HuH-7 (cell line): ENCODE results near the gene CAPN11.
A peak's percentile ranks its signal among the peaks of the same experiment; 100 is the strongest.

Experiments used
- DNase-seq: peaks from one replicate; pipeline ENCODE4 v3.0.0; 2011; ENCODE audit warnings: low spot score

The CAPN11 gene

DNA sequence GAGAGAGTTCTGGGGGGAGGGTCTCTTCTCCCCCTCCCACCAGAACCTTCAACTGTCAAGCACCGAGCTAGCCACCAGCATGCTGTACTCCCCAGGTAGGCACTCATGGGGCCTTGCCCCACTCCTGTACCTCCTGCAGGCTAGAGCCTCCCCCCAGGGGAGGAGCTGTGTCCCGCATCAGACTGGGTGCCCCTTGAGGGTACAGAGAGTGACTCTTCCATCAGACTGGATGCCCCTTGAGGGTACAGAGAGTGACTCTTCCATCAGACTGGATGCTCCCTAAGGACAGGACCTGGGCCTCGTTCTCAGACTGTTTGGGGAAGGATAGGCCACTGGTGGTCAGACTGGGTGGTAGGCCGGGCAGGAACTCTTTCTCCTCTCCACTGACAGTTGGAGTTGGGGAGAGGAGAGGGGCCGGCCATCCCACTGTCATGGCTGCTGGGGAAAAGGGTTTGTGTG, at the start of gene CAPN11:
TSS of gene CAPN11 (plus strand) at position 51 of the 459 bp plus-strand sequence. CDS start at position 80, 29 bp downstream.
- no peak for DNase-seq

DNA sequence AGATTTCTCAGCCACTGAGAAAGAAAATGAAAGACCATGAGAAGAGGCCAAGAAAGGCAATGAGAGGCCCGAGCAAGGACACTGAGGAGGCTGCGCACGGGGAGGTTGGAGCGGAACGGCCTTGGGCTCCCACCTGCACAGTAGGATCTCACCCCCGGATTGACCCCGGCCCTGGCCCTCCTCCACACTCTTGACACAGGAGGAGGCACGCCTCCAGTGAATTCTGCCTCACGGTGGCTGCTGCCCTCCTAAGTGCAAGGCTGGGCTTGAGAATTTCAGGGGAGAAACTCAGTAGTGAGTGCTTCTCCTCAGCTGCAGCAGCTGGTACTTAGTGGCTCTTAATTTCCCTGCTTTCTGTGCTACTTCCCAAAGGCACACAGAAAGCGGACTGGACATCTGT, 49.4 kb upstream of the CAPN11 start:
- no peak for DNase-seq

DNA sequence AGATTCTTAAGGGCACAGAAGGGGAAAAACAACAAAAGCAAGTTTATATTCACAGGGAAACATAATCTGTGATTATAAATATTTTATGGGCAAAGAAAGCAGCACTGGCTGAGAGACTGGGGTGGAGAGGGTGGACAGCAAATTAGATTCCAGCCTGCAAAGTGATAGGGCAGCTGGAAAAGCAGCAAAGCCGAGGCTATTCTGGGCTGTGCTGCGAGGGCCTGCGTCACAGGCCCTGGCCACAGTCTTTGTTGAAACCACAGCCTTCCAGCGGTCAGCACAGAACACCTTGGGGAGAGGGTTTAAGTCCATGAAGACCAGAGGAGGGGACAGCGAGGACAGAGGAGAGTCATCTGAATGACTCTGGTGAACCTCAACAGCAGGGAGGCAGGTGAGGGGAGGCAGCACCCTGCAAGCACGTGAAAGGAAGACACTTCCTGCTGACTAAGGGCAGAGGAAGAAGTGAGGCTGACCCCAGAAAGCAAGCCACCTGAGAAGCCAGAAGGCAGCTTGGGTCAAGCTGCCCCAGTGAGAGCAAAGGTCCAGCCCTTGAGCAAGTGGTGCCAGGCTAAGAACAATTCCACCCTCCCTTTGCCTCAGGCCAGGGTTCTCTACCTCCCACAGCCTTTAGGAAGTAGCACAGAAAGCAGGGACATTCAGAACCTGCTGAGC, 48.5 kb upstream of the CAPN11 start:
- no peak for DNase-seq

DNA sequence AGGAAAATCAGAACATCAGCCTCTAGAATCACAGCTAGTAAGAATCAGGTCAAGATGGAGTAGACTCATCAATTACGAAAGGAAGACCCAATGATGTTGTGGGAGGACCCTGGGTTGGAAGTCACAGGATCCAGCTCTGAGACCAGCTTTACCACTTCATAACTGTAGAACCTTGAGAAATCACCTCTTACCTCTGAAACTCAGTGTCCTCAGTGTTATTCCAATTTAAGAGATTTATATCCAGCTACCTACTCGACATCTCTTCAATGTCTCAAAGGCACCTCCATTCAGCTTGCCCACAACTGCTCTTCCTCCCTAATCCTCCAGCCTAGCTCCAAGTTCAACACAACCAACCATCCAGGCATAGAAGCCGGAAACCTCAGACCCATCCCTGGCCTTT, 47.7 kb upstream of the CAPN11 start:
- no peak for DNase-seq

DNA sequence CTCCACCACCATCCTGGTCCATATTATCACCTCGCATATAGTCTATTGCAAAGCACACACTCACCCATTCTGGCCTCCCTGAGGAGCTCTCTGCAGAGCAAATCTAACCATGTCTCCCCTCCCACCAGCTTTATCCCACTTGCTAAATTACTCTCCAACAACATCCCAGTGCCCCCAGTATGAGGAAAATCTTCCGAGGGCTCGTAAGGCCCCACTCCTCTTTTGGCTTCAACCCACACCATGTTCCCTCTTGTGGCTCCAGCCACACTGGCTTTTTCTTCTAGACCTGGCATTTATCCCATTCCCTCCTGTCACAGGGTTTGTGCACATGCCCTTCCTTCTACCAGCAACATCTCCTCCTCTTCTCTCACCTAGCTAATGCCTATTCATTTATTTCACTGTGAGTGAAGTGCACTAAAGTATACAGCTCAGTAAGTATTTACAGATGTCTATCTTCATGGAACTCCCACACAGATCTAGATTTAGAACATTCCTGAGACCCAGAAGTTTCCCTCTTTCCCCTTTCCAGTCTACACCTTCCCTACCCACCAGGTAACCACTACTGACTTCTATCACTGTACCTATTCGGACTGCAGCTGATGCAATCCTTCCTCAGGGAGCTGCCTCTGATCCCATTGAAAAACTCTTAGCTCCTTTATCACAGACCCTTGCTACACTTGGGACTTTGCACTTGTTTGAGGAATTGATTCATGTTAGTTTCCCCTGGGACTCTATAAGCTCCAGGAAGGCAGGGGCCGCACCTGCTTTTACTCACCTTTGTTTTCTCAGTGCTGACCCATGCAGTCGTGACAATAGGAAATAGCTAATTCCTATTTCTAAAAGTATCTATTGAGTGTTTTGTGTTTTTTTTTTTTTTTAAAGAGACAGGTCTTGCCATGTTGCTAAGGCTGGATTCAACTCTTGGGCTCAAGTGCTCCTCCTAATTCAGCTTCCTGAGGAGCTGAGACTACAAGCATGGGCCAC, 46.9 kb upstream of the CAPN11 start:
- peak; percentile 52 for DNase-seq

DNA sequence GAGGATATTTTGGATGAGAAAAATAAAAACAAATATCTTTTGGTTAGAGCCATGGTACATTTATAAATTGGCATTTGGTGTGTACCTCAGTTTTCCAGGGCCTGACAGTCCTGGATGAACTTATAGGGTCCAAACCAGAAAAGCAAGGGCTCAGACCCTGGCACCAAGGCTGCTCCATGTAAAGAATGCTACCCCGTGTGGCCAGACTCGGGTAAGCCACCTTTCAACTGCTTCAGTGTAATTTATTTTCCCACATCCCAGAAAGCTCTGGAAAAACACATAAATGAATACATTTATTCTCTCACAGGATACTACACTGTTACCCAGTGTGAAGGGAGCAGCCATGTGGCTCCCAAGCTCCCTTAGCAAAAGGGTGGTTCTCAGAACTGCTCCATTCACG, 45.2 kb upstream of the CAPN11 start:
- no peak for DNase-seq

DNA sequence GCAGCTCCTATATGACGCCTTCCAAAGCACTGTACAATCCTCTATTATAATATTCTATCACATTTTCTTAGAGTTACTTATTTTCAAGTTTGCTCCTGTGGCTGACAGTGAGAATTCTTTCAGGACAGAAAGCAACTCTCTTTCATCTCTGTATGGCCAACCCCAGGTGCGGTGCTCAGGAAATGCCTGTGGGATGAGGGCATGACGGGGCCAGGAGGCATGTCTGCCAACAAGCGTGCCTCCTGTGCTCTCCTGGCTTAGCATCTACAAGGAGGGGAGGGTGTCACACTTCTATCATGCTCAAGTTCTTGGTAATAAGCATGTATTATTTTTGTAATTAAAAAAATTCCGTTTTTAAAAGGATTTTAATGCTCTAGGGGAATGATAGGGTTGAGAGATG, 42.8 kb upstream of the CAPN11 start:
- DNase-seq: no peak

DNA sequence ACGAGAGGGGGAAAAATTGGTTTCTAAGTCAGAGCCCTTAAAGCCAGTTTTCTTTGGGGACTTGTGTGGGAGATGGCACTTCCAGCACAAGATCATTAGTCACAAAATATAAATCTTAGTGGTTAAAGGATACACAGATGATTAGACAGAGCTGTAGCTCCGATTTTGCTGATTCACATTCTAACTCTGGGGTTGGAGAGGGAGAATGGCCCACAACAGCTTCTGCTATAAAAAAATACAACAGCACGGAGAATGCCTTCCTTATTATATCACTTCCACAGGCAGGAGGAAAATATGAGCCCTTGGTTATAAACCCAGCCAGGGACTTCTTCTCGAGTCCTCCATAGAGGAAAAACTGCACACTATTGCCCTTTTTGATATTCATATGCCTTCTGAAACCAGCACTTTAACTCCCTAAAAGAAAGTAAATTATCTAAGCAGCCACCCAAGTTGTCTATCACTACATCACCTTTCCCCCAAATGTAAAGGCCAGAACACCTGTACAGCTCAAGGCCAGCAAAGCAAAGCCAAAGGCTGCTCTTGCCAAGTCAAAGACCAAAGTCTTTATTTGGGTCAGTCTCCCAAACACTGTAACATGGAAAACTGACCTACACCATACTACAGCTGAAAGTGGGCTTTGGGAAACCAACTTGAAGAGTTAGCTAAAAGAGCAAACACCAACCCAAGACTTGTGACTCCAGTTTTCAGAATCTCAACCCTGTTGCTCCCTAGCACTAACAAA, 41.8 kb upstream of the CAPN11 start:
- DNase-seq: no peak

DNA sequence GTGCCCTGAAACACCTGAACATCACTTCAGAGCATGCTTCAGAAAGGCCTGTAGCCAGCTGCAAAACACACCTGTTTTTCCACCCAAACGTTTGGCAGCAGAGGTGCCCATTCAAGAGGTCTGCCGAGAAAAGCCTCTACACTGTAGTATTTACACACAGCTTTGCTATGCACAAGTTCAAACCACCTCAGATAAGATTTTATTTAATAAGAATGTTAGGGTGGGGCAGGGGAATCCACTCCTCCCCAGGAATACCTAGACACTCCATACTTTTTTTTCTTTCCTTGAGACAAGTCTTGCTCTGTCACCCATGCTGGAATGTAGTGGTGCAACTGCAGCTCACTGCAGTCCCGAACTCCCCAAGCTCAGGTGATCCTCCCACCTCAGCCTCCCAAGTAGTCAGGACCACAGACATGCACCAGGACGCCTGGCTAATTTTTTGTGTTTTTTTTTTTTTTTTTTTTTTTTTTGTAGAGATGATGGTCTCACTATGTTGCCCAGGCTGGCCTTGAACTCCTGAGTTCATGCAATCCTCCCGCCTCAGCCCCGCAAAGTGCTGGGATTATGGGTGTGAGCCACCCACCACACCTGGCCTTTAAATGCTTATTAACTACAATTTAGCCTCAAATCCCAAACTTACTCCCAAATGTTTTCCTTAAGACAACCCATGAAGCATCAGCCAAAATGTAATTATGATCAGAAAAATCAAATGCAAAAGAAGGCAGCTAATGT, 41.1 kb upstream of the CAPN11 start:
- no peak for DNase-seq

DNA sequence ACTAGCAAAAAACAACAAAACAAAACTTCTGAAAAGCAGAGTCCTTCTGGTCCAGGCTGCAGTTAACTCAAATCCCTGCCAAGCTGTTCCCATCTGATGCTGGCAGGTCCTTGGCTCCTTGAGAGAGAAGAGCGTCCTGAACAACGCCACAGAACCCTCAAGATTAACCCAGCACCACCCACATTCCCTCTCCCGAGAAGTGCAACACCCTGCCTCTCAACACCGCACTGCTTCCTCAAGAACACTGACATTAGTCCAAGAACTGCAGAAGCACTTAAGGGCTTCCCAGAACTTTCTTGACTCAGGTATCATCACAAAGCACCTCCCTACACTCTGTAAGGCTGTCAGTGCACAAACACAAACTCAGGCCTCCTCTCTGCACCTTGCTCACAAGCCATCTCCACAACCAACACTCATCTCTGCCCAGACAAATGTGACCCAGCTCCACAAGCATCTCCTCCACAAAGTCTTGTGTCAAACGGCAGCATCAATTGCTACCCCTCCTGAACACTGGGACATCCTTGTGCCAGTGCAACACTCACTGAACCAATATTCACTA, 38.8 kb upstream of the CAPN11 start:
- no peak for DNase-seq

DNA sequence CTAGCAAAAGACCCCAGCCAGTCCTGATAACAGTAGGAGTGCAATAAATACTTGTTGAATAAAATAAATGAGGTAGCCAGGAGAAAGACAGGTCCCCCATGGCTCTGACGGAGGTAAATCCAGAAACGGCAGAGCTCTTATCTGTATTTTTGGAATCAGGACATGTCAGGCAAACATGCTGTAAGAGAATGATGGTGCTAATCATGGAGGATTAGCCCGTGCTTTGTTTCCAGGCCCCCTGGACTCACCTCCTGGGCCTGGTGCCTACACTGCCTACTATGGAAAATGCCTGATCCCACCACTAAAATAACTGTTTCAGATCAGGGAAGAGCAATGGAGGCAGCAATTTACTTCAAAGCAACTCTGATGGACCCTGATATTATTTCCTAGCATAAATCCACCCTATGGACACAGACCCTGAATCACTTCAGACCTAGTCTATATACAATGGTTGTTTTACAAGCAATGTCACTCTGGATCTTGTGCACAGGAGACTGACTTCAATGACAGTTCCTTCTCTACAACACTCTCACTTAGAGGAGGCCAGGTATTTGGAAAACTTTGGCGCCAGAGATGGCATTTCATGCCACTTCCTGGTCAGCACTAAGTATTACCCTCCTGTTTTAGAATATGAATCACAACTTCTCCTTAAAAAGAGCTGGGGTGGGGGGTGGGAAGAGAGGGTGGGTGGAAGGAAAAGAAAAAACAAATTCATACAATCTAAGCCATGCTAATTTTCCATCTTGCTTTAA, 37.8 kb upstream of the CAPN11 start:
- DNase-seq: no peak

DNA sequence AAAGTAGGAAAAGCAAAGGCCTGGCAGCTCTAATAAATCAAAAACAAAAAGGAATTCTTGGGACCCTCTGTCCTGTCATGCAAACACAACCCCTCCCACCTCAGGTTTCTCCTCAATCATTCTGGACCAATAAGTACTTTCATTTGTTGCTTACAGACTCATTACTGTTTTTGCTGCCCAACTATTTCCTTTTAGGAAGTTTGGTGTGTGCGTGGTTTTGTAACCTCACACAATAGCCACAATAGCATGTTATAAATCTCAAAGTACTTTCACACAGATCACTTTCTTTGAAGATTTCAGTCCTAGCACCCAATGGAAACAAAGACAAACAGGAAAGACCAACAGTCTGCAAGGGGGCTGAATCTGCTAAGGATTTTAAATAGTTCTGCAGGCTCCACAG, 35.8 kb upstream of the CAPN11 start:
- DNase-seq: no peak

DNA sequence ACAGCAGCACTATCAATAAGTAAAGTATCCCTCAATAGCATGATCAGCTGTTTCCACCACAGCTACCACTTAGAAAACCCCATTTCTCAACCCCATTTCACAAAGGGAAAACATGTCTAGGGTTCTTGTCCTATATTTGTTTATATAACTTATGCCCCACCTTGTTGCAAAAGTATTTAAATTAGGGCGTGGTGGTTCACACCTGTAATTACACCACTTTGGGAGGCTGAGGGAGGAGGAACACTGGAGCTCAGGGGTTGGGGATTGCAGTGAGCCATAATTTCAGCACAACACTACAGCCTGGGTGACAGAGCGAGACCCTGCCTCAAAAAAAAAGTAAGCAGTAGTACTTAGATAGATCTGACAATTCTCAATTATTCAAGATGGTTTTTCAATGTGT, 35.1 kb upstream of the CAPN11 start:
- no peak for DNase-seq

DNA sequence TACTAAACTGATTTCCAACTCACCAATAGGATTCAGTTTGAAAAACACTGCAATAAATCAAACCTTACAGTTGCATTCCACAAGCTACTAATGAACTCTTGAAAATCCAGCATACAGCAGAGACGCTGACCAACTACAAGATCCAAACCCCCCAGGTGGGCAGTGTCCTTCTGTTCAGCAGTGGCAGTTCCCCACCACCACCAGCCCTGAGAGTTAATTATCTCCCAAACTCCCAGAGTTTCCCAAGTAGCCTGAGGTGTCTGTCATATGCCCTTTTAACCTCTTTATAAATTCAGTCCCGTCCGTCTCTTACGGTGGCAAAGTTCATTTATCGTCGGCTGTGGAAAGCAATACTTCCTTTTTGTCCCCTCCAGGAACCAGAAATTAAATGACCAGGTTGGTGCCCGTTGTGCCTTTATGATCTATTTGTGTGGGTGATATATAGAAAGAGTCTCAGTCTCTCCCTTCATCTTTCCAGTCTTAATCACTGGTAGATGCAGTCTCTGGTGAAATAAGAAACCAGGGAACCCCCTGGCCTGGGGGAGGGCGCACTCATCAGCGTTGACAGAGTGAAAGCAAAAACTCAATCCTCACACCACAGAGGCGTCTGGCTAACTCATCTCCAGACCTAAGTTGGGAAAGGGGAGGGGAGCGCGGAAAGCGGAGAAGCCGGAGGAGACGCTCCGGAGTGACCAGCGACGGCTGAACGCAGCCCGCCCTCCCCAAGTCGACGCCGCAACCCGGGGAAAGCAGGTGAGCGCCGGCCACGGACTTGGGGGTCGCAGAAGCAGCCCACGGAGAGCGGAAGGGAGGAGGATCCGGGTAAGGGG, 32.1 kb upstream of the CAPN11 start:
- peak; percentile 40 for DNase-seq

DNA sequence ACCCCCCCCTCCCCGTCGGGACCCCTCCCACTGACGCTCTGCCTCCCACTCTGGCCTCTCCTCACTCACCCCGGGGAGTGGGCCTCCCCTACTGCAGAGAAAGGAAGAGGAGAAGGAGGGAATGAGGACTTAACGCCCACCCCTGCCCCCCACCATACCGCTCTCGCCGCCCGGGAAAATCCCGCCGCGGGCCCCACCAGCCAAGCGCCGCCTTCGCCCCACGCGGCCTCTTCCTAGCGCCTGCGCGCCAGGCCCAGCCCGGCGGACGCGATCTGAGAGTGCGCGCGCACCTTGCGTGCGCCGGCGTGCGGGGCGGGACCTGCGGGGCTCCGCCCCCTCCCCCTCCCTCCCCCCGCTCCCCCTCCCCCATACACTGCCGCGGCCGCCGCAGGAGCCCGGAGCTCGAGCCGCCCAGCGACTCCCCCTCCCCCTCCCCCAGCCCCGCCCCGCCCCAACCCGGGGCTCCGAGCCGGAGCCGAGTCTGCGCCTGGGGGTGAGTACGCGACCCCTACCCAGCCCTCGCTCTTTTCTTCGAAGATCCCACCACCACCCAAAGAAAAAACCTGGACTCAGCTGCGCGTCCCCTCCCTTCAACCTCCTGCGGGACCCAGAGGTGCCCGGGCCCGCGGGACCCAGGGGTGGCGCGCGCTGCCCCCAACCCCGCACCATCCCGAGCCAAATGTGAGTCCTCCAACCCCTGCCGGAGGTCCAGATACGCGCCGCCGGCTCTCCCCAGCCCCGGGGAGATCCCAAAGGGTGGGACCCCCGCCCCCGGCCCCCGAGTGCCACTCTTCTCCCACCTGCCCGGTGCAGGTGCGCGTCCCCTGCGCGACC, 31.2 kb upstream of the CAPN11 start, which contains the start of the genes MRPL14 and TMEM63B:
TSS of gene MRPL14 (minus strand) at position 267 of the 834 bp plus-strand sequence. CDS start 10,841 bp downstream, outside the sequence.
TSS of gene TMEM63B (plus strand) at position 369 of the 834 bp plus-strand sequence. CDS start 7,031 bp downstream, outside the sequence.
- peak; percentile 90 for DNase-seq

DNA sequence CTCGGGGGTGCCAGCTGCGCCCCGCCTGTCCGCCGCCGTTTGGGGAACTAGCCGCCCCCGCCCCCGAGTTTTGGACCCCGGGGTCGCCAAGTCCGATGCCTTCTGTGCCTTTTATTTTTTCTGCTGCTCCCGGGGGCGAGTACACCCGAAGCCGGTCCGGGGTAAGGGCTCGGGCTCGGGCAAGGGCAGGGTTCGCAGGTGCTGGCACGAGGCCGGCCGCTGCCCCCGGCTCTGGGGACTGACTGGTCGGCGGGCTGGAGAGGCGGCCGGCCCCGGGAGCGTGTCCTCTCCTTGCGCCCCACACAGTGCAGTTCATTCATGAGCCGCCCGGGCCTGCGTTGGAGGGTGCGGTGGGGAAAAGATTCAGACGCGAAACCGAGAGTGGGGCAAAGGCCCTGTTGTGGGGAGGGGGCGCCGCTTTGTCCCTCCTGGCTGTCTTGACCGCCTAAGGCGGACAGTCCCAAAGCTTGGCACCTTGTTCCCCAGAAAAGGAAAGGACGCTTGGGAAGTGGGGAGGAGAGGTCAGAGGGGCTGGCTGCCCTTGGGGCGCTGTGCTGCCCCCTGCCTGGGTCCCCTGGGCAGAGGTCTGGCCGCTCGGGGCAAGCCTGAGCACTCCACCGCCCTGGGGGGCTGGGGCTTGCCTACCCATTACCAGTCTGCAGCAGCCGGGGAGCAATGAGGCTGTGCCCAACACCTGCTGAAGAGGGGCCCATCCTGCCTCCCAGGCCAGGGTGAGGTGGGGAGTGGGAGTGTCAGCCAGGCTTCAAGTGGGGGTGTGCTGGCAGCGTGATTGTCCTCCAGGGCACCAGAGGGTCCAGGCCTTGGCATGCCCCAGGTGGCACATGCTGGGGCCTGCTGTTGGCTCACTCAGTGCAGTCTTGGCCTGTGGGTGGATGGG, 30.4 kb upstream of the CAPN11 start:
- peak; percentile 30 for DNase-seq

DNA sequence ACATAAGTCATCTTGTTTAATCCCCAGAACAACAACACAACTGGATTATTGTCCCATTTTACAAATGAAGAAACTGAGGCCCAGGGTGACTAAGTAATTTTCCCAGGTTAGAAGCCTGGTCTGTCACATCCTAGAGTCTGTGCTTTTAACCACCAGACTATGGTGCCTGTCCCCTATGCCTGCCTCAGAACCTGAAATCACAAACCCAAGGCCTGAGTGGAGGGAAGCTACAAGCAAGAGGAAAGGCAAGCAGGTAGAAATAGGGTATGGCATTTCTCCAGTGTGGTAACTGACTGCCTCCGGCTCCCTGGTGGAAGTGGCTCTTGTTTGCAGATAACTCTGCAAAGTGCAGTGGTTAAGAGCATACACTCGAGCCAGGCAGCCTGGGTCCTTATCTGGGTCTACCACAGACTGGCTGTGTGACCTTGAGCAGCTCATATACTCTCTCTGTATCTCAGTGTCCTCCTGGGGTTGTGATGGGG, 28.7 kb upstream of the CAPN11 start:
- peak; percentile 46 for DNase-seq
